ENCODE data around the gene BANP. TPM values are rescaled to one million over a fixed set of nuclear protein-coding genes. Genes with fewer than 3 reads are reported as not detected.

The BANP gene, protein sequence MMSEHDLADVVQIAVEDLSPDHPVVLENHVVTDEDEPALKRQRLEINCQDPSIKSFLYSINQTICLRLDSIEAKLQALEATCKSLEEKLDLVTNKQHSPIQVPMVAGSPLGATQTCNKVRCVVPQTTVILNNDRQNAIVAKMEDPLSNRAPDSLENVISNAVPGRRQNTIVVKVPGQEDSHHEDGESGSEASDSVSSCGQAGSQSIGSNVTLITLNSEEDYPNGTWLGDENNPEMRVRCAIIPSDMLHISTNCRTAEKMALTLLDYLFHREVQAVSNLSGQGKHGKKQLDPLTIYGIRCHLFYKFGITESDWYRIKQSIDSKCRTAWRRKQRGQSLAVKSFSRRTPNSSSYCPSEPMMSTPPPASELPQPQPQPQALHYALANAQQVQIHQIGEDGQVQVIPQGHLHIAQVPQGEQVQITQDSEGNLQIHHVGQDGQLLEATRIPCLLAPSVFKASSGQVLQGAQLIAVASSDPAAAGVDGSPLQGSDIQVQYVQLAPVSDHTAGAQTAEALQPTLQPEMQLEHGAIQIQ
- total RNA-seq = 19.9 and 28.9 TPM in 2 replicates

DNA sequence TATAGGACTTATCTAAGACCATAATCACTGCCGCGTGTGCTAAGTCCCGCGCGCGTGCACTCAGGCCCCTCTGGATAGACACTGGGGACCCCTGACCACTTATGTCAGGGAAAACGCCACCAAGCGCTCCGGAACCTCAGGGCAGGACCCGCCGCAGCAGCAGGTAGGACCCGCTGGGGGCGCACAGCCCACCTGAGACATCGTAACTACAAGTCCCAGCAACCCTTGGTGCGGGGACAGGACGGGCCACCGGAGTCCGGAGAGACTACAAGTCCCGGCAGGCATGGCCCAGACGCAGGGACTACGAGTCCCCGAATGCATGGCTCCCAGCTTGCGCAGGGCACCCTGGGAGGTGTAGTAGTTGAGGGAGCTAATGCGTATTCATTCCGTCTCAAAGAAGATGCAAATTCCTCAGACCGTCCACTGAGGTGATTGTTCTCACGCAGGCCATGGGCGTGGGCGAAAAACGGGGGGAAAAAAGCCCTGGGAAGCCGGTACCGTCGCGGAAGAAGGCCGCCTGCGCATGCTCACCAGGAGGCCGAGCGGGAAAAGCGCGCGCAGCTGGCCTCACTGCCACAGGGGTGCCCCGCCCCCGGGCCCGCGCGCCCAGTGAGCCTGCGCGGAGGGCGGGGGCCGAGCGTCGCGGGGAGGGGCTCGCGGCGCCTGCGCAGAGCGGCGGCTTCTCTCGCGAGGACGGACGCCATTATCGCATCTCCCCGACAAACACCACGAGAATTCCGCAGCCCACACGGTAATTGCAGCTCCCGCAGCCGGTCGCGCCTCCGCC is at the start of gene BANP:
BANP (plus strand) TSS at position 670 of the 787 bp plus-strand sequence. CDS start 23,682 bp downstream, outside the sequence.

GRCh38 chr16:87936375-87937230 is 14.6 kb upstream of the BANP start, which contains the start of gene CA5A:
Gene CA5A, minus strand, starts transcription at chr16:87936529. Its CDS starts 79 bp downstream, at chr16:87936450.

Other genes starting within 250 kb of the BANP start
- 16.7 and 17.8 TPM in 2 replicates for gene KLHDC4, start 185.4 kb upstream of the BANP start, total RNA-seq
- gene SLC7A5, start 81.9 kb upstream of the BANP start, total RNA-seq = 2.8 and 7.6 TPM in 2 replicates
- gene CA5A, start 14.9 kb upstream of the BANP start, total RNA-seq = not detected in 2 replicates